Measurements from ENCODE around the gene RNF207.

- TF ChIP-seq ZNF354B (CRISPR knock-in tag; IDR thresholded peaks at IDR 0.05) (no peak), ELK4 (CRISPR knock-in tag; IDR thresholded peaks at IDR 0.05; ENCODE audit: borderline replicate concordance) (no peak), POLR2A (IDR thresholded peaks at IDR 0.05; ENCODE audit: insufficient read depth in 1 of 2, low read depth in 2 of 2, low read length in 2 of 2) (no peak), ZNF589 (CRISPR knock-in tag; conservative IDR thresholded peaks at IDR 0.05) (no peak)
Observed at GRCh38 chr1:6223617-6224016, 17.7 kb downstream of the RNF207 start.
